HEK293 (cell line): ENCODE measurements around the gene C1orf174.
"Not testable (repeated sequence)": the region's sequence is repeated elsewhere in the genome, so short reads cannot be mapped to it uniquely, and the experiment has no call there.

ENCODE experiments used
- BCL11A ChIP-seq: fragments of 450-650 bp; formaldehyde crosslinking; IDR thresholded peaks from 2 replicates; pipeline ENCODE4 v1.5.1; 2016; ENCODE audit warnings: low read depth, missing biosample characterization, missing genetic modification characterization
- ZNF670 ChIP-seq: fragments of 450-650 bp; formaldehyde crosslinking; IDR thresholded peaks from 2 replicates; pipeline ENCODE4 v1.5.1; 2016; ENCODE audit warnings: missing biosample characterization, missing genetic modification characterization, low read depth
- TF ChIP-seq, protein P1 (sequence below): fragments of 450-650 bp; formaldehyde crosslinking; IDR thresholded peaks from 2 replicates; pipeline ENCODE4 v1.5.1; 2016; ENCODE audit warnings: missing biosample characterization, missing genetic modification characterization
- TF ChIP-seq, protein P2 (sequence below): fragments of 450-650 bp; formaldehyde crosslinking; IDR thresholded peaks from 2 replicates; pipeline ENCODE4 v1.5.1; 2017; ENCODE audit warnings: missing biosample characterization, missing genetic modification characterization

DNA sequence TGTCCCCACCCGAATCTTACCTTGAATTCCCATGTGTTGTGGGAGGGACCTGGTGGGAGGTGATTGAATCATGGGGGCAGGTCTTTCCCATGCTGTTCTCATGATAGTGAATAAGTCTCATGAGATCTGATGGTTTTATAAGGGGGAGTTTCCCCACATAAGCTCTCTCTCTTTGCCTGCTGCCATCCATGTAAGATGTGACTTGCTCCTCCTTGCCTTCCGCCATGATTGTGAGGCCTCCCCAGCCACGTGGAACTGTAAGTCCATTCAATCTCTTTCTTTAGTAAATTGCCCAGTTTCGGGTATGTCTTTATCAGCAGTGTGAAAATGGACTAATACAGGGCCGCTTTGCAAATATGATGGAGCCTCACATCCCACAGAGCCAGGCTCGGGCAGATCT, 18.3 kb upstream of the C1orf174 start:
- not testable (repeated sequence) for TF ChIP-seq ZNF670, BCL11A (tag by site-specific recombination)
- TF ChIP-seq, protein P1, sequence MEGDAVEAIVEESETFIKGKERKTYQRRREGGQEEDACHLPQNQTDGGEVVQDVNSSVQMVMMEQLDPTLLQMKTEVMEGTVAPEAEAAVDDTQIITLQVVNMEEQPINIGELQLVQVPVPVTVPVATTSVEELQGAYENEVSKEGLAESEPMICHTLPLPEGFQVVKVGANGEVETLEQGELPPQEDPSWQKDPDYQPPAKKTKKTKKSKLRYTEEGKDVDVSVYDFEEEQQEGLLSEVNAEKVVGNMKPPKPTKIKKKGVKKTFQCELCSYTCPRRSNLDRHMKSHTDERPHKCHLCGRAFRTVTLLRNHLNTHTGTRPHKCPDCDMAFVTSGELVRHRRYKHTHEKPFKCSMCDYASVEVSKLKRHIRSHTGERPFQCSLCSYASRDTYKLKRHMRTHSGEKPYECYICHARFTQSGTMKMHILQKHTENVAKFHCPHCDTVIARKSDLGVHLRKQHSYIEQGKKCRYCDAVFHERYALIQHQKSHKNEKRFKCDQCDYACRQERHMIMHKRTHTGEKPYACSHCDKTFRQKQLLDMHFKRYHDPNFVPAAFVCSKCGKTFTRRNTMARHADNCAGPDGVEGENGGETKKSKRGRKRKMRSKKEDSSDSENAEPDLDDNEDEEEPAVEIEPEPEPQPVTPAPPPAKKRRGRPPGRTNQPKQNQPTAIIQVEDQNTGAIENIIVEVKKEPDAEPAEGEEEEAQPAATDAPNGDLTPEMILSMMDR (tag by site-specific recombination): not testable (repeated sequence)
- TF ChIP-seq, protein P2, sequence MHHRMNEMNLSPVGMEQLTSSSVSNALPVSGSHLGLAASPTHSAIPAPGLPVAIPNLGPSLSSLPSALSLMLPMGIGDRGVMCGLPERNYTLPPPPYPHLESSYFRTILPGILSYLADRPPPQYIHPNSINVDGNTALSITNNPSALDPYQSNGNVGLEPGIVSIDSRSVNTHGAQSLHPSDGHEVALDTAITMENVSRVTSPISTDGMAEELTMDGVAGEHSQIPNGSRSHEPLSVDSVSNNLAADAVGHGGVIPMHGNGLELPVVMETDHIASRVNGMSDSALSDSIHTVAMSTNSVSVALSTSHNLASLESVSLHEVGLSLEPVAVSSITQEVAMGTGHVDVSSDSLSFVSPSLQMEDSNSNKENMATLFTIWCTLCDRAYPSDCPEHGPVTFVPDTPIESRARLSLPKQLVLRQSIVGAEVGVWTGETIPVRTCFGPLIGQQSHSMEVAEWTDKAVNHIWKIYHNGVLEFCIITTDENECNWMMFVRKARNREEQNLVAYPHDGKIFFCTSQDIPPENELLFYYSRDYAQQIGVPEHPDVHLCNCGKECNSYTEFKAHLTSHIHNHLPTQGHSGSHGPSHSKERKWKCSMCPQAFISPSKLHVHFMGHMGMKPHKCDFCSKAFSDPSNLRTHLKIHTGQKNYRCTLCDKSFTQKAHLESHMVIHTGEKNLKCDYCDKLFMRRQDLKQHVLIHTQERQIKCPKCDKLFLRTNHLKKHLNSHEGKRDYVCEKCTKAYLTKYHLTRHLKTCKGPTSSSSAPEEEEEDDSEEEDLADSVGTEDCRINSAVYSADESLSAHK: not testable (repeated sequence)
